NCI-H1417 (cell line): ENCODE measurements around the gene ATP12A.
"Not testable (repeated sequence)": the region's sequence is repeated elsewhere in the genome, so short reads cannot be mapped to it uniquely, and the experiment has no call there.

Experiments used
- DNase-seq, 3 experiments: peaks; one replicate each; lab custom pipeline; 2025; lab: John Stamatoyannopoulos, UW

ATP12A gene

GRCh38 chr13:24730873-24731567 lies 50.8 kb downstream of the ATP12A start:
- DNase-seq, result not testable (repeated sequence)

GRCh38 chr13:24734950-24735349 lies 54.7 kb downstream of the ATP12A start:
- DNase-seq, result no peak

- DNase-seq, result no peak
These were observed 56.8 kb downstream of the ATP12A start for GRCh38 chr13:24737042-24737441.

- DNase-seq, result no peak
These were observed 58.2 kb downstream of the ATP12A start for GRCh38 chr13:24738366-24738847.

- no peak for DNase-seq
These were observed 60.0 kb downstream of the ATP12A start for GRCh38 chr13:24740014-24740890.

- DNase-seq, result peak in 1 of 3 experiments; percentile 1
These were observed 60.9 kb downstream of the ATP12A start for GRCh38 chr13:24741016-24741662.

- no peak for DNase-seq
These were observed 61.6 kb downstream of the ATP12A start for GRCh38 chr13:24741791-24742190.

DNA sequence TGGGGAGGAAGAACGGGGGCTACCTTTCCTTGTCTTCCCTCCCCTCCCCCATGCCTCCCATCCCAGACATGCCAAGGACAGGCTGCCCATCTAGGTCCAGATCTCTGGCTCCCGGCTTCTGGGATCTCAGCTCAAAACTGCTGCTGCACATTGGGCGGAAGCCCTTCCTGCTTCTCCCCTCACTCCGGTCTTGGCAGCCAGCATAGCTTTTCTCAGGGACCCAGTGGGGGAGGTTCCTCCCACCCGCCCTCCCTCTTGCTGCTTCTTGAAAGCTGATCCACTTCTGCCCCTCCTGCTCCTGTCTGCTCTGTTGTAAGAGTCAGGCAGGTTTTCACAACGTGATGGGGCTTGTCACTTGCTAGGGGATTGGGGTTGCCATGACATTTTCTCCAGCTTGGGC lies 62.1 kb downstream of the ATP12A start:
- peak in 2 of 3 experiments; percentile 9 to 34 for DNase-seq

DNA sequence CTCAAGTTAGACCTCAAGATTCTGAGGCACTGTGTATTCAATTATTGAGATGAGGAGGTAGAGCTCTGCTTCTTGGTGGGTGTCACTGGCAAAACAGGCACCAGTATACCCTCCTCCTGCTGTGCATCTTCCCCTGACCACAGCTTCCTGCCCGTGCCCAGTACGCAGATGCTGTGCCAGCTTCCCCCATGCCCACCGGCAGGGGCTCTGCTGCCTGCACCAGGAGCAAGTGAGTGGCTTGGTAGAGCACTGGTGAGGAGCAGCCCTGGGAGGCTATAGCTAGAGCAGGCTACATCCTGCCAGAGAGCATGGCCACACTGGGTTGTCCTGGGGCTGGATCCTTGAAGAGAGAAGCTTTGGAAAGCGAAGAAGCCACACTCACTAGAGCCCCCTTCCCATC lies 62.8 kb downstream of the ATP12A start:
- DNase-seq, result no peak

DNA sequence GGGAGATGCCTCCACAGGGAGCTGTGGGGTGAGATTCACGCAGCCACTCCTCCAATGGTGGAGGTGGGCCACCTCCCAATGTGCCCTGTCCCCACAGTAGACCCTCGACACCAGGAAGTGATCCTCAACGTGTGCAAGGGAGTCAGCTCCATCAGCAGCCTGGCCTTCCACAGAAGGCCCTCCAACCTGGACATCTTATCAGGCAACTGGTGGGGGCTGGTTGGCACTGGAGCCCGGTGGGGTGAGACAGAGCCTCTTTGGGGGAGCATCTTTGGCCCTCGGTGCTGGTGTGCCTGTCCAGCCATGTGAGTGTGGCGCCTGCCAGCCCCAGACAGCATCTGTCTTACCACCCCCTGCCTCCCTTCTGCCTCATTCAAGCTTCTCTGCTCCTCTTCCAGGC lies 64.0 kb downstream of the ATP12A start:
- no peak for DNase-seq

- no peak for DNase-seq
These were observed 65.3 kb downstream of the ATP12A start for GRCh38 chr13:24745516-24745860.

DNA sequence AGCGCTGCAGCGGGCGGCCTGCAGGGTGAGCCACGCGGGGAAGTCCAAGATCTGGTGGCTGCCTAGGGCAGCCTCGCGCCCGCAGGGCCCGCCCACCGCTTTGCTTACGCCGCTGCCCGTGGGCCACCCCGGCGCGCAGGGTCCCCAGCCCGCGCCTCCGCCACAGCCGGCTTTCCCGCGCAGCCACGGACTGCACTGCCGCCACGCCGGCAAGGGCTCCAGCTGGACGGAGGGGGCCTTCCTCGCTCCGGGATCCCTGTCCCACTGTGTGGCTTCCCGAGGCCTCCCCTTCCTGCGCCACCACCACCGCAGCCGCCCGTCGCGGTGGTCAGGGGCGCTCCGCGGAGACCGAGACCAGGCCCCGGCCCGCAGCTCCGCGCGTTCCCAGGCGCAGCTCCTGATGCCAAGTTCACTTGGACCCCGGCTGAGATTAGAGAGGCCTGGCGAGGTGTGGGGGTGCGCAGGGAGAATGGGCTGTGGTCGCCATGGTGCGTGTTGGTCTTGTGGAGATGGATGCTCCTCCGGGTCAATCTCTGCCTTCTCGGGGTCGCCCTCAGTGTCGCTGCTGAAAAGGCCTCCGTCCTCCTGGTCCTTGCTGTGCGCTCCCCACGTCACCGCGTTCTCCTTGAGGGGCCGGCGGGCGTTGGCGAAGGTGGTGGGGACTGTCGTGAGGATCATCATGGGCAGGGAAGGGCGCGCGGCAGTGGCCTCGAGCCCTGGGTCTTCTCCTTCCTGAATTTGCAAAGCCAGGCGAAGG lies 65.8 kb downstream of the ATP12A start:
- DNase-seq, result no peak

GRCh38 chr13:24746618-24747247 lies 66.5 kb downstream of the ATP12A start:
- DNase-seq, result no peak

- DNase-seq, result peak; percentile 21 to 57 (median 37)
These were observed 67.2 kb downstream of the ATP12A start for GRCh38 chr13:24747248-24748060.

GRCh38 chr13:24748061-24748400 lies 67.8 kb downstream of the ATP12A start:
- peak in 2 of 3 experiments; percentile 50 to 71 for DNase-seq

DNA sequence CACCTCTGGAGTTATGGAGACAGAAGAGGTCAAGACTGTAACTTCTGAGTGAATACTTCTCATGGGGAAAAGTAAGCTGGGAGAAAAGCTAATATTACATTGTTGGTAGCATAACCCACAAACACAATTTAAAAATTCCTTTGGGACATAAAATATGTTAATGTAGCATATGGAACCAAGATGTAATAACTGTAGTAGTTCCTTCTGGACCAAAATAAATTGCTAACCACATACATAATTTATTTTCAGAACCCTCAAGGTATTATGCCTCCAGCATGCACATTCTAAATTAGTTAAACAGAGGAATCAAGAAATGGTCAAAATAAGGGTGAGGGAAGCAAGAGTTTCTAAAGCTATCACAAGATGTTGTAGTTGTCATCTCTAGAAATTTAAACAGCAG lies 79.0 kb downstream of the ATP12A start:
- DNase-seq, result no peak
